AG09309 (cell line): Measurements from ENCODE around the gene PDZRN4.

Experiments
- DNase-seq: peaks from one replicate; pipeline ENCODE4 v3.0.0-alpha.2; 2010; ENCODE audit warnings: low read depth
- H3K4me3 ChIP-seq: 2 replicates; pipeline ENCODE4 v1.5.1; 2011; ENCODE audit warnings: mild to moderate bottlenecking, low read depth, low read length, moderate library complexity; ENCODE audit not compliant: control insufficient read depth
- CTCF ChIP-seq: IDR thresholded peaks from 2 replicates; pipeline ENCODE4 v1.5.1; 2011; ENCODE audit warnings: mild to moderate bottlenecking, low read depth, low read length, inconsistent platforms; ENCODE audit not compliant: insufficient read depth, control insufficient read depth; ENCODE audit errors: missing control alignments

The PDZRN4 gene

GRCh38 chr12:41188058-41188840, at the start of gene PDZRN4:
PDZRN4 (plus strand) TSS chr12:41188320.
- no peak for DNase-seq
- no peak for TF ChIP-seq CTCF
- H3K4me3 ChIP-seq: no peak within 1 kb of the TSS

GRCh38 chr12:41140117-41140516, 48.0 kb upstream of the PDZRN4 start:
- DNase-seq: no peak
- H3K4me3 ChIP-seq: no peak overlapping the region
- no peak for TF ChIP-seq CTCF

- DNase-seq: no peak
- no peak overlapping the region for H3K4me3 ChIP-seq
- TF ChIP-seq CTCF: no peak
Measured at GRCh38 chr12:41141104-41141503, 47.0 kb upstream of the PDZRN4 start.

GRCh38 chr12:41142376-41142775, 45.7 kb upstream of the PDZRN4 start:
- DNase-seq: no peak
- no peak for TF ChIP-seq CTCF
- no peak overlapping the region for H3K4me3 ChIP-seq

GRCh38 chr12:41151793-41152192, 36.3 kb upstream of the PDZRN4 start:
- DNase-seq: no peak
- TF ChIP-seq CTCF: no peak

GRCh38 chr12:41162461-41162860, 25.7 kb upstream of the PDZRN4 start:
- DNase-seq: no peak
- no peak for TF ChIP-seq CTCF
- H3K4me3 ChIP-seq: no peak overlapping the region

More at GRCh38 chr12:41151793-41152192, 36.3 kb upstream of the PDZRN4 start:
- H3K4me3 ChIP-seq: no peak overlapping the region
